Right cardiac atrium (tissue), 5 donors: ENCODE measurements around the gene USP11. TPM values are rescaled to one million over a fixed set of nuclear protein-coding genes. Genes with fewer than 3 reads are reported as not detected.
A peak's percentile ranks its signal among the peaks of the same experiment; 100 is the strongest.

Source experiments
- ATAC-seq, 2 donors: fragments of 200-7000 bp; cut with Tn5 transposase; one replicate each; pipeline versions ENCODE4 v1.8.0 to v1.9.1; 2020; ENCODE audit warnings: moderate library complexity in 2 of 2, mild to moderate bottlenecking in 1 of 2
- DNase-seq, 3 donors: peaks; one replicate each; pipeline ENCODE4 v3.0.0-alpha.2; 2020
- H3K27ac ChIP-seq: one replicate; pipeline ENCODE4 v1.5.1; 2013; ENCODE audit warnings: mild to moderate bottlenecking, low read length, control low read depth, moderate library complexity
- H3K27me3 ChIP-seq: one replicate; pipeline ENCODE4 v1.6.1; 2013; ENCODE audit not compliant: control insufficient read depth, insufficient read depth
- H3K4me1 ChIP-seq: one replicate; pipeline ENCODE4 v1.6.1; 2013; ENCODE audit warnings: low read length; ENCODE audit not compliant: control insufficient read depth, insufficient read depth
- H3K4me3 ChIP-seq: one replicate; pipeline ENCODE4 v1.5.1; 2013; ENCODE audit warnings: low read length, control low read depth
- H3K9me3 ChIP-seq: one replicate; pipeline ENCODE4 v1.6.1; 2013; ENCODE audit warnings: low read length; ENCODE audit not compliant: control insufficient read depth
- WGBS: extraction: QIAGEN DNeasy Blood & Tissue Kit; methylation state at CpG from one replicate; pipeline ENCODE4 v1.1.7; 2013; 5-methylcytosine and 5-hydroxymethylcytosine counted together
- intact Hi-C, 4 donors: fragments of 100-400 bp; cut with DNase I; formaldehyde crosslinking; loops; one replicate each; pipeline versions ENCODE4 v1.11.0 to v1.14.0; 2022 to 2023
- polyA plus RNA-seq: library from polyadenylated mRNA; stranded (reverse); fragments of 200-250 nt; gene quantifications from one replicate; pipeline ENCODE4 v1.2.3, GENCODE V29; 2013
- total RNA-seq, 4 donors: library from RNA; stranded (reverse); fragmentation: NEBNext Ultra II Directional; extraction: Animal tissue kit (Norgen Biotek cat#: 25700); gene quantifications; one replicate each; pipeline ENCODE4 v1.2.1, GENCODE V29; 2021
- donor health status: healthy with polysubstance abuse.
- donor health status: DM: no; HTN: yes; CAD: no.
- donor health status: DM: no; HTN: no; CAD: no.
- donor health status: DM: no; HTN: yes; CAD: no; lungs with severe emphysema.
- donor health status: DM: yes; HTN: yes; CAD: no.

The USP11 gene
- total and polyA plus RNA-seq, 5 donors: 28.3 to 70.4 (median 59.9) TPM

DNA sequence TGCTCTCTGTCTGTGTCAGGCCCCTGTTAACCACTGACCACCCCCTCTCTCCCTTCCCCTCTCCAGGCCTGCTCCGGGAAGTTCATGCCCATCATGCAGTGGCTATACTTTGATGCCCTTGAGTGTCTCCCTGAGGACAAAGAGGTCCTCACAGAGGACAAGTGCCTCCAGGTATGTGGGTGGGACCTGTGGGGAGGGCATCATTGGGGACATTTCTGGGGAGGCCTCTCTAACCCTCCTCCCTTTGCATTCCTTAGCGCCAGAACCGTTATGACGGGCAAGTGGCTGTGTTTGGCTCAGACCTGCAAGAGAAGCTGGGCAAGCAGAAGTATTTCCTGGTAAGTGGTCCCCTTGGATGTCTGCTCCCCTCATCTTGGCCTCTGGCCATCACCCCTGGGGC lies 29.9 kb upstream of the USP11 start:
- intact Hi-C loops: no loop called here

DNA sequence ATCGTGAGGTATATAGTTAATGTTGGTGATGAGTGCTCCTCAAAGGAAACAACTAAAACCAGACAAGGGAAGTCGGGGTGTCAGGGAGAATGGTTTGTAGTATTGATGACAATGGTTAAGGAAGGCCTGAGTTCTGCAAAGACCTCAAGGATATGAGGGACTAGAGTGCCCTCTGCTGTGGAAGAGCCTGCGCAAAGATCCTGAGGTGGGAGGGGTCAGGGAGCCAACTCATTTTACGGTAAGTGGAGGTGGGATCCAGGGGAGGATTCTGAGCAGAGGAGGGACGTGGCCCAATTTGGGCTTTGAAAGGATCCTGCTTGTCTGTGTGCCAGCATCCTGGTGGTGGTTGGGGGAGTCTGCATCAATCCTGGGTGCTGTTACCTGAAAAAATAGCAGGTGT lies 27.8 kb upstream of the USP11 start:
- H3K4me3 ChIP-seq: no peak overlapping the region
- 67% methylated on average over 5 of the region's 5 CpGs for WGBS
- no peak for ATAC-seq
- H3K9me3 ChIP-seq: no peaks in the 10 kb centered on the region
- H3K27me3 ChIP-seq: no peaks in the 10 kb centered on the region
- no peaks in the 10 kb centered on the region for H3K4me1 ChIP-seq
- no peak overlapping the region for H3K27ac ChIP-seq
- intact Hi-C loops: no loop called here
- DNase-seq: no peak

More for the DNA sequence above, 29.9 kb upstream of the USP11 start:
- Histone ChIP-seq H3K9me3 (no peaks in the 10 kb centered on the region), H3K4me1 (no peaks in the 10 kb centered on the region), H3K4me3 (no peak overlapping the region), H3K27me3 (no peaks in the 10 kb centered on the region), H3K27ac (no peak overlapping the region)
- WGBS: 56% methylated on average over 4 of the region's 4 CpGs
- ATAC-seq (no peak), DNase-seq (no peak)

DNA sequence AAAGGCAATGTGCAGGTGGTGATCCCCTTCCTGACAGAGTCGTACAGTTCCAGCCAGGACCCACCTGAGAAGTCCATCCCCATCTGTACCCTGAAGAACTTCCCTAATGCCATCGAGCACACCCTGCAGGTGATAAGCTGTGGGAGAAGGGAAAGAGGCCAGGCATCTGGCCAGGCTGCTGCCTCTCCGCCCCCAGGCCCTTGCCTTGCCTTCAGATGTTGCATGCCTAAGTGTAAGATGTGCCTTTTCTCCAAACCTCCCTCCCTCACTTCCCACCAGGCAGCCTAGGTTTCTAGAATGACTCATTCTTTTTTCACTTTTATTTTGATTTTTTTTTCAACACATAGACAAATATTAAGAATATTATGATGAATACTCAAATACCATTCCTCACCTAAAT lies 26.5 kb upstream of the USP11 start:
- ATAC-seq (no peak), DNase-seq (no peak)
- Histone ChIP-seq H3K4me1 (no peaks in the 10 kb centered on the region), H3K27me3 (no peaks in the 10 kb centered on the region), H3K27ac (no peak overlapping the region), H3K4me3 (no peak overlapping the region), H3K9me3 (no peaks in the 10 kb centered on the region)
- intact Hi-C loops: no loop called here
- 69% methylated on average over 3 of the region's 3 CpGs for WGBS

DNA sequence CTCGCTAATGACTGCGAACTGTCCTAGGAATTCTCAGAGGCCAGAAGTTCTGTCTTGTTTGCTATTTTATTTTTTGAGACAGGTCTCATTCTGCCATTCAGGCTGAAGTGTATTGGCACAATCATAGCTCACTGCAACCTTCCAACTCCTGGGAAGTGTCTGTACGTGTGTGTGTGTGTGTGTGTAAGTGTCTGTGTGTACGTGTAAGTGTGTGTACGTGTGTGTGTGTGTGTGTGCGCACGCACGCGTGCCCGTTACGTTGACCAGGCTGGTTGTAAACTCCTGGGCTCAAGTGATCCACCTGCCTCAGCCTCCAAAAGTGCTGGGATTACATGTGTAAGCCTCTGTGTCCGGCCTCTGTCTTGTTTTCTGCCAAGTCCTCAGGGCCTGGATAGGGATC lies 24.7 kb upstream of the USP11 start:
- ATAC-seq (no peak), DNase-seq (no peak)
- intact Hi-C loops: no loop called here
- 83% methylated on average over 12 of the region's 12 CpGs for WGBS
- Histone ChIP-seq H3K4me3 (no peak overlapping the region), H3K9me3 (no peaks in the 10 kb centered on the region), H3K27me3 (no peaks in the 10 kb centered on the region), H3K4me1 (no peaks in the 10 kb centered on the region), H3K27ac (no peak overlapping the region)

DNA sequence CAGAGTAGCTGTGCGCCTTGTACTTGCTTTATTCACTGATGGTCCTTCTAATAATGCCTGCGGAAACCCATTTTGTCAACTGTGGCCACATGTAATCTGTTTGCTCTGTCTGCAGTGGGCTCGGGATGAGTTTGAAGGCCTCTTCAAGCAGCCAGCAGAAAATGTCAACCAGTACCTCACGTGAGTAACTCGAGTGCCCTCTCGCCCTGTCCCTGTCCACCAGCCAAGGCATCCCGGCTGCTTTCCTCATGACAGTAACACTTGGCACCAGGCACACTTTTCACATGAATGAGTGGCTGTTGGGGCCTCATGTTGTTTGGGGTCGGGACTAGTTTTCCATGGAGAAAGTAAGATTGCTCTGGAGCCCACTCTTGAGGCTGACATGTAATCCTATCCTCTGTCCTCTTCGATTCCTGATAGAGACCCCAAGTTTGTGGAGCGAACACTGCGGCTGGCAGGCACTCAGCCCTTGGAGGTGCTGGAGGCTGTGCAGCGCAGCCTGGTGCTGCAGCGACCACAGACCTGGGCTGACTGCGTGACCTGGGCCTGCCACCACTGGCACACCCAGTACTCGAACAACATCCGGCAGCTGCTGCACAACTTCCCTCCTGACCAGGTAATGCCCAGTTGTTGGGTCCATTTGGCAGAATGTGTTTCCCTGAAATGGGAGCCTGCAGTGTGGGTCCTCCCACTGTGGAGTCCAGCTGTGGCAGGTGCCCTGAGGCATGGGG lies 23.1 kb upstream of the USP11 start:
- DNase-seq: no peak
- peak; percentile 51 to 64 for ATAC-seq
- intact Hi-C loops: no loop called here
- no peaks in the 10 kb centered on the region for H3K4me1 ChIP-seq
- peak overlapping the region; percentile 48 for H3K27ac ChIP-seq
- H3K27me3 ChIP-seq: no peaks in the 10 kb centered on the region
- 76% methylated on average over 16 of the region's 16 CpGs for WGBS
- H3K9me3 ChIP-seq: no peaks in the 10 kb centered on the region
- H3K4me3 ChIP-seq: no peak overlapping the region

DNA sequence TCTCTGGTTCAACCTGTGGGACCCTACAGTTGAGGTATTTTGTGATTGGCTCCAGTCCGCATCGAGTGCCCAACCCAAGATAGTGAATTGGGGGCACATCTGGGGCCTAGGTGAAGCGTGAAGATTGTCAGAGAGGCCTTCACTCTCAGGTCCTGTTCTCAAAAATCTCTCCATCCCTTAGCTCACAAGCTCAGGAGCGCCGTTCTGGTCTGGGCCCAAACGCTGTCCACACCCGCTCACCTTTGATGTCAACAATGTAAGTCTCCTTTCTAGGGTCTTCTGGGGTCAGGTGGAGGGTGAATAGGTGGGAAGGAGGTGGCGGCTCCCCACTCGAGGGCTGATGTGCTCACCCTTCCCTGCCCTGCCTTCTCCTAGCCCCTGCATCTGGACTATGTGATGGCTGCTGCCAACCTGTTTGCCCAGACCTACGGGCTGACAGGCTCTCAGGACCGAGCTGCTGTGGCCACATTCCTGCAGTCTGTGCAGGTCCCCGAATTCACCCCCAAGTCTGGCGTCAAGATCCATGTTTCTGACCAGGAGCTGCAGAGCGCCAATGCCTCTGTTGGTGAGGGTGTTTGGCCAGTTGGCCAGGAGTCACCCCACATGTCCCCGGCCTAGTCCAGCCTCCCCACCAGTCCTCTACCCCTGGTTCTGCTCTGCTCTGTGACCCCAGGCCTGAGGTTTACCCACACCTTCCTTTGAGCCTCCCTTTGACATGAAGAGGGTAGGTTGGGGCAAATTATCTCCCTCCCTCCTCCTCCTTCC lies 22.0 kb upstream of the USP11 start:
- no peaks in the 10 kb centered on the region for H3K9me3 ChIP-seq
- H3K4me3 ChIP-seq: no peak overlapping the region
- H3K27me3 ChIP-seq: no peaks in the 10 kb centered on the region
- intact Hi-C loops: no loop called here
- no peaks in the 10 kb centered on the region for H3K4me1 ChIP-seq
- H3K27ac ChIP-seq: no peak overlapping the region
- ATAC-seq: no peak
- 87% methylated on average over 15 of the region's 15 CpGs for WGBS
- DNase-seq: no peak

DNA sequence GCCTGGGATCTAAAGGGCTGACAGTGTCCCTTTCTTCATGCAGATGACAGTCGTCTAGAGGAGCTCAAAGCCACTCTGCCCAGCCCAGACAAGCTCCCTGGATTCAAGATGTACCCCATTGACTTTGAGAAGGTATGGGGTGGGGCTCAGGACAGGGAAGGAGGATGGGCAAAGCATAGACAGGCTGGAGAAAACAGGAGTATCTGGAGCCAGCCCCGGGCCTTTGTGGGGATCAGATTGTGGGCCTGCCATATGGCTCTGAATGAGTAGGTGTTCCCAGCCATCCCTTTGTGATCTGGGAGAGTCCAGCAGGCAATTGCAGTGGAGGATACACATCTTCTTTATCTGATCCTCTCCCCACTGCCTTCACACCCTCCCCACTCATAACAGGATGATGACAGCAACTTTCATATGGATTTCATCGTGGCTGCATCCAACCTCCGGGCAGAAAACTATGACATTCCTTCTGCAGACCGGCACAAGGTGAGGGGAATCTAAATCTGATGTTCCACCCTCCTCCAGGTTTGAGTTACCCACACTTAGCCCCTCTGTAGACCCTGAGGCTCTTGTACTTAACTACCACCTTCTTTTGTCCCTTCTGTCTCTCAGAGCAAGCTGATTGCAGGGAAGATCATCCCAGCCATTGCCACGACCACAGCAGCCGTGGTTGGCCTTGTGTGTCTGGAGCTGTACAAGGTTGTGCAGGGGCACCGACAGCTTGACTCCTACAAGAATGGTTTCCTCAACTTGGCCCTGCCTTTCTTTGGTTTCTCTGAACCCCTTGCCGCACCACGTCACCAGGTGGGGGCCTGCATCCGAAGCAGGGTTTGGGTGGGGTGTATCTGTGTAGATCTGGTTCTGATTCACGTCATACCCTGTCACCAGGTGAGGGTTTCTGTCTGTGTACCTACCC lies 20.2 kb upstream of the USP11 start:
- 91% methylated on average over 12 of the region's 12 CpGs for WGBS
- H3K9me3 ChIP-seq: no peaks in the 10 kb centered on the region
- intact Hi-C loops: no loop called here
- ATAC-seq (no peak), DNase-seq (no peak)
- H3K27me3 ChIP-seq: no peaks in the 10 kb centered on the region
- H3K27ac ChIP-seq: no peak overlapping the region
- H3K4me3 ChIP-seq: no peak overlapping the region
- H3K4me1 ChIP-seq: no peaks in the 10 kb centered on the region

DNA sequence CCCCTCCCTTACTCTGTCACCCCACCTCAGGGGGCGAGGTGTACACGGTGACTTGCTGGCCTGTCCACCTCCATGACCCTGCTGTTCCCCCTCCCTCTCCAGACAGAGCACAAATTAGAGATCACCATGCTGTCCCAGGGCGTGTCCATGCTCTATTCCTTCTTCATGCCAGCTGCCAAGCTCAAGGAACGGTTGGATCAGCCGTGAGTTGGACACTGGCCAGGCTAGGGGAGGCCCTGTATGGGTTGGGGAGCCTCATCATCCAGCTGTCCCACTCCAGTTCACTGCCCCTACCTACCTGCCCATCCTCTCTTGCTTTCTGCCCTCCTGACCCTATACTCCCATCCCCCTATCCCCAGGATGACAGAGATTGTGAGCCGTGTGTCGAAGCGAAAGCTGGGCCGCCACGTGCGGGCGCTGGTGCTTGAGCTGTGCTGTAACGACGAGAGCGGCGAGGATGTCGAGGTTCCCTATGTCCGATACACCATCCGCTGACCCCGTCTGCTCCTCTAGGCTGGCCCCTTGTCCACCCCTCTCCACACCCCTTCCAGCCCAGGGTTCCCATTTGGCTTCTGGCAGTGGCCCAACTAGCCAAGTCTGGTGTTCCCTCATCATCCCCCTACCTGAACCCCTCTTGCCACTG lies 18.3 kb upstream of the USP11 start:
- DNase-seq (no peak), ATAC-seq (no peak)
- no peaks in the 10 kb centered on the region for H3K27me3 ChIP-seq
- H3K9me3 ChIP-seq: no peaks in the 10 kb centered on the region
- intact Hi-C loops: no loop called here
- no peak overlapping the region for H3K4me3 ChIP-seq
- H3K27ac ChIP-seq: no peak overlapping the region
- WGBS: 80% methylated on average over 20 of the region's 20 CpGs
- no peaks in the 10 kb centered on the region for H3K4me1 ChIP-seq

DNA sequence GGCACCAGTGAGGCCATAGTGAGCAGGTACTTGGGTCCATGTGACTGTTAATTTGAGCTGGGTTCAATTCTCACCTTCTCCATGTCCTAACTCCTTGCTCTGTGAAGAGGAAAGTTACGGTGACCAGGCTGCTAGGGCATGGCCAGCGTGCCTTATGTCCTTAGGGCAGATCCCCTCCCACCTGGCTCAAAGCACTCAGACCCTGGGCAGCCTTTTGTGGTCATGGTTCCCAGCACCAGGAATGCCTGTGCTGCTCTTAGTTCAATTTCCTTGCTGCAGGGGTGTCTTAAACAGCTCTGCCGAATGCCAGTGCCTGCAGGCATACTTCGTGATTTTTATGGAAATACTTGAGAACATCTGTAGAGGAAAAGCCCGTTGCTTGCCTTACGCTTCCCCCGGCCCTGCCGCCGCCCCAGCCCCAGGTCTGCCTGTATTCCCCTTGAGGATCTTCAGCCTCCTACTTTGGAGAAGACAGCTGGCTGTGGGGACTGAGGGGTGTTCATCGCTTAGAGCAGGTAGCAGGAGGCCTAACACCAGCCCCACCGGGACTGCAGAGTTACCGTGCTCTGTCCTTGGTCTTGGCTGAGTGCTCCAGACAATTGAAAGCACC lies 17.4 kb upstream of the USP11 start:
- intact Hi-C loops: no loop called here
- no peak overlapping the region for H3K27ac ChIP-seq
- no peak for DNase-seq

DNA sequence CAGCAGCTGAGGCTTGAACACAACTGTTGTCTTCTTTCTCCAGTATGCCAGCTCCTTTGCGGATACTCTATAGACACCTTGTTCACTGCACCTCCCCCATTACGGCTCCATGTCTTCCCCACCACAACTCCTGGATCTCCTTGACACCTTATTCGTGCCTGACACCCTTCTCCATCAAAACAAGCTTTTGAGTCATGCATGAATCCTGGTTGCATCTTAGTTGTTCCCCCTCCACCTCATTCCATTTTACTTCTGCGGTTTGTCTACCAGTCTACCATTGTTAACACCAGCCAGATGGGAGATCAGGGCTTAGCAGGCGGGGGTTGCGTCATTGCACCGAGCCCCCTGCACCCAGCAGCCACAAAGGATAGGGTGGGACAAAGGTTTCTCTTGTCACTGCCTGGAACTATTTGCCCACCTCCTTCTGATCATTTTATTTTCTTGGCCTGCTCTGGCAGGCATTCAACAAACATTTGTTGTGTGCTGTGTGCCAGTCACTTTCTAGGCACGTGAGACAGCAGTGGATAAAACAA lies 16.4 kb upstream of the USP11 start:
- no peaks in the 10 kb centered on the region for H3K9me3 ChIP-seq
- DNase-seq: no peak
- H3K27me3 ChIP-seq: no peaks in the 10 kb centered on the region
- peaks cover 7% of the 10 kb centered on the region for H3K4me1 ChIP-seq
- 82% methylated on average over 8 of the region's 8 CpGs for WGBS
- ATAC-seq: no peak
- intact Hi-C loops: no loop called here
- H3K27ac ChIP-seq: peak overlapping the region; percentile 98
- H3K4me3 ChIP-seq: no peak overlapping the region

More for the DNA sequence above, 17.4 kb upstream of the USP11 start:
- peaks cover 5% of the 10 kb centered on the region for H3K4me1 ChIP-seq
- 84% methylated on average over 12 of the region's 12 CpGs for WGBS
- H3K4me3 ChIP-seq: no peak overlapping the region
- H3K27me3 ChIP-seq: no peaks in the 10 kb centered on the region
- H3K9me3 ChIP-seq: no peaks in the 10 kb centered on the region
- no peak for ATAC-seq
